Loucy (cell line): Measurements from ENCODE around the gene HGFAC.

Experiments
- H2AFZ ChIP-seq: fragments of 200-600 bp; sonication (generic); 2 replicates; pipeline ENCODE4 v1.6.0; 2016; ENCODE audit warnings: antibody characterized with exemption, mild to moderate bottlenecking, low read length, moderate library complexity
- H3F3A ChIP-seq: fragments of 200-600 bp; 2 replicates; pipeline ENCODE4 v1.6.0; 2016; ENCODE audit warnings: antibody characterized with exemption, low read depth, mild to moderate bottlenecking
- H3K27me3 ChIP-seq: fragments of 200-600 bp; sonication (generic); 2 replicates; pipeline ENCODE4 v1.6.1; 2014; ENCODE audit warnings: low read length, mild to moderate bottlenecking; ENCODE audit not compliant: insufficient read depth, poor library complexity, severe bottlenecking
- H3K36me3 ChIP-seq: fragments of 200-600 bp; sonication (generic); 2 replicates; pipeline ENCODE4 v1.6.1; 2016; ENCODE audit warnings: low read length; ENCODE audit not compliant: insufficient read depth
- H3K4me1 ChIP-seq: fragments of 200-600 bp; sonication (generic); 2 replicates; pipeline ENCODE4 v1.5.1; 2014; ENCODE audit warnings: low read length, mild to moderate bottlenecking; ENCODE audit not compliant: insufficient read depth, poor library complexity, severe bottlenecking
- H3K4me2 ChIP-seq: fragments of 200-600 bp; sonication (generic); 2 replicates; pipeline ENCODE4 v1.6.0; 2014; ENCODE audit warnings: antibody characterized with exemption, low read length, low read depth, mild to moderate bottlenecking; ENCODE audit not compliant: poor library complexity, severe bottlenecking
- H3K4me3 ChIP-seq: fragments of 200-600 bp; sonication (generic); 2 replicates; pipeline ENCODE4 v1.5.1; 2014; ENCODE audit warnings: low read length, mild to moderate bottlenecking, mixed read lengths; ENCODE audit not compliant: poor library complexity, severe bottlenecking
- H3K79me2 ChIP-seq: fragments of 200-600 bp; sonication (generic); 2 replicates; pipeline ENCODE4 v1.6.1; 2014; ENCODE audit warnings: low read length; ENCODE audit not compliant: insufficient read depth
- H3K9ac ChIP-seq: fragments of 200-600 bp; sonication (generic); 2 replicates; pipeline ENCODE4 v1.6.0; 2014; ENCODE audit warnings: mild to moderate bottlenecking, low read depth, low read length, moderate library complexity; ENCODE audit not compliant: poor library complexity, severe bottlenecking
- H3K9me2 ChIP-seq: fragments of 200-600 bp; sonication (generic); replicated peaks from 2 replicates; pipeline ENCODE4 v1.6.1; 2016; ENCODE audit warnings: low read depth, low read length, mixed read lengths
- H3K9me3 ChIP-seq: fragments of 200-600 bp; sonication (generic); 2 replicates; pipeline ENCODE4 v1.6.1; 2014; ENCODE audit warnings: mild to moderate bottlenecking, antibody characterized with exemption, low read length, low read depth; ENCODE audit not compliant: insufficient read depth
- H4K20me1 ChIP-seq: fragments of 200-600 bp; sonication (generic); 2 replicates; pipeline ENCODE4 v1.6.0; 2014; ENCODE audit warnings: antibody characterized with exemption, low read length, mild to moderate bottlenecking; ENCODE audit not compliant: insufficient read depth, poor library complexity, severe bottlenecking
- CTCF ChIP-seq: fragments of 200-600 bp; sonication (generic); conservative IDR thresholded peaks from 2 replicates; pipeline ENCODE4 v1.5.1; 2014; ENCODE audit warnings: mild to moderate bottlenecking, antibody characterized with exemption, low read length
- EZH2phosphoT487 ChIP-seq: fragments of 200-600 bp; IDR thresholded peaks from 2 replicates; pipeline ENCODE4 v1.6.1; 2018; ENCODE audit warnings: antibody characterized with exemption, mild to moderate bottlenecking, moderate library complexity, borderline replicate concordance

Gene HGFAC

GRCh38 chr4:3469386-3470243 lies 27.8 kb downstream of the HGFAC start:
- Histone ChIP-seq H3K36me3 (no peaks in the 10 kb centered on the region), H4K20me1 (no peaks in the 10 kb centered on the region), H3K4me3 (no peak overlapping the region), H3F3A (no peaks in the 10 kb centered on the region), H3K9me2 (no peaks in the 10 kb centered on the region), H2AFZ (no peak overlapping the region), H3K79me2 (no peaks in the 10 kb centered on the region), H3K4me2 (no peak overlapping the region), H3K27me3 (no peaks in the 10 kb centered on the region), H3K4me1 (no peaks in the 10 kb centered on the region), H3K9me3 (no peaks in the 10 kb centered on the region), H3K9ac (no peak overlapping the region)
- TF ChIP-seq CTCF = no peak

- Histone ChIP-seq H3K9me2 (no peaks in the 10 kb centered on the region), H4K20me1 (no peaks in the 10 kb centered on the region), H3K36me3 (no peaks in the 10 kb centered on the region), H3K9me3 (no peaks in the 10 kb centered on the region), H3K4me1 (no peaks in the 10 kb centered on the region), H3K27me3 (no peaks in the 10 kb centered on the region), H3K4me3 (no peak overlapping the region), H2AFZ (no peak overlapping the region), H3F3A (no peaks in the 10 kb centered on the region), H3K4me2 (no peak overlapping the region), H3K79me2 (no peaks in the 10 kb centered on the region), H3K9ac (no peak overlapping the region)
- TF ChIP-seq CTCF (no peak), EZH2phosphoT487 (no peak)
These were observed 28.7 kb downstream of the HGFAC start for GRCh38 chr4:3470244-3471097.

DNA sequence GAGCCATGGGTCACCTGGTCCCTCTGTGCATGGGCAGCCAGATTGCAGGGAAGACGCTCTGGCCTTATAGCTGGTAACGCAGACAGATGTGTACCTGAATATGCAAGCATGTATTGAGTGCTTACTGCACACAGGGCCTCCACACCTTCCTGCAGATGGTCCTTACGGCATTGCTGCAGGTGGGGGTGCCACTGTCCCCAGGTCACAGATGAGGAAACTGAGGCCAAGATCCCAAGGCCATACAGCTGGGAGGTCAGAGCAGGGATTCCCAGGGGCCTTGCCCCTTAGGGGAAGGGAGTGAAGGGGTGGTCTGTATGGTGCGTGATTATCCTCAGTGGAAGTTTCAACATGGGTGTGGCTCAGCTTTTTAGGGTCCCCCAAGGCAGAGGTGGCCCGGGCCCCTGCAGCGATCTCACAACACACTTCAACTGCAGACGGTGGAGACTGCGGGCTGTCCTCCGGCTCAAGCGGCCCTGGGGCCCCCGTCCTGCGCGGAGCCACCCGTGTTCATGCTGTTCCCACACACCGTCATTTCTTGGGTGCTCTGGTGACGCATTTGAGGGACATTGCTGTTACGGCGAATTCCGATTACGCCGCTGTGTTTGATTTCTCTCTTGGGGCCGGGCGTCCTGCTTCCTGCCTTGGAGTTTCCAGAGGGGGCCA lies 29.5 kb downstream of the HGFAC start:
- H3K4me2 ChIP-seq = no peak overlapping the region
- H3K4me3 ChIP-seq = no peak overlapping the region
- no peaks in the 10 kb centered on the region for H3K36me3 ChIP-seq
- no peaks in the 10 kb centered on the region for H3K9me2 ChIP-seq
- H3F3A ChIP-seq = no peaks in the 10 kb centered on the region
- no peaks in the 10 kb centered on the region for H3K27me3 ChIP-seq
- no peaks in the 10 kb centered on the region for H4K20me1 ChIP-seq
- H2AFZ ChIP-seq = no peak overlapping the region
- no peaks in the 10 kb centered on the region for H3K4me1 ChIP-seq
- H3K9me3 ChIP-seq = no peaks in the 10 kb centered on the region
- no peak overlapping the region for H3K9ac ChIP-seq
- TF ChIP-seq EZH2phosphoT487 (no peak), CTCF (no peak)
- H3K79me2 ChIP-seq = no peaks in the 10 kb centered on the region
